HepG2 (cell line): ENCODE measurements around the gene SIRT6. TPM values are rescaled to one million over a fixed set of nuclear protein-coding genes. Genes with fewer than 3 reads are reported as not detected.

ENCODE experiments used
- ARID4A ChIP-seq: sonication (generic); formaldehyde crosslinking; IDR thresholded peaks from 2 replicates; pipeline ENCODE4 v1.5.0; 2020; ENCODE audit warnings: mild to moderate bottlenecking, missing genetic modification reagents, borderline replicate concordance
- ELF4 ChIP-seq: sonication (generic); formaldehyde crosslinking; IDR thresholded peaks from 2 replicates; pipeline ENCODE4 v1.5.0; 2020; ENCODE audit warnings: missing genetic modification reagents, mild to moderate bottlenecking, moderate library complexity, borderline replicate concordance
- EZH2 ChIP-seq: conservative IDR thresholded peaks from 2 replicates; pipeline ENCODE4 v1.6.1; 2012; ENCODE audit warnings: mild to moderate bottlenecking, low read depth, low read length, moderate library complexity
- FOSL2 ChIP-seq: sonication (generic); formaldehyde crosslinking; IDR thresholded peaks from 2 replicates; pipeline ENCODE4 v1.4.0; 2020; ENCODE audit warnings: missing genetic modification reagents
- GABPB1 ChIP-seq: IDR thresholded peaks from 2 replicates; pipeline ENCODE4 v1.6.1; 2016; ENCODE audit warnings: mild to moderate bottlenecking, missing genetic modification reagents, moderate library complexity, missing compliant biosample characterization
- GATAD1 ChIP-seq: IDR thresholded peaks from 2 replicates; pipeline ENCODE4 v1.6.1; 2016; ENCODE audit warnings: missing genetic modification reagents, missing compliant biosample characterization
- ONECUT2 ChIP-seq: sonication (generic); formaldehyde crosslinking; IDR thresholded peaks from 2 replicates; pipeline ENCODE4 v1.4.0; 2020; ENCODE audit warnings: missing genetic modification reagents
- PHF21A ChIP-seq: sonication (generic); formaldehyde crosslinking; IDR thresholded peaks from 2 replicates; pipeline ENCODE4 v1.5.0; 2020; ENCODE audit warnings: mild to moderate bottlenecking, missing genetic modification reagents
- SMAD1 ChIP-seq: sonication (generic); formaldehyde crosslinking; IDR thresholded peaks from 2 replicates; pipeline ENCODE4 v1.4.0; 2020; ENCODE audit warnings: missing genetic modification reagents, low read depth, mild to moderate bottlenecking, borderline replicate concordance
- ZFP41 ChIP-seq: sonication (generic); formaldehyde crosslinking; IDR thresholded peaks from 2 replicates; pipeline ENCODE4 v1.4.0; 2020; ENCODE audit warnings: mild to moderate bottlenecking, missing genetic modification reagents, borderline replicate concordance
- ZNF230 ChIP-seq: sonication (generic); formaldehyde crosslinking; IDR thresholded peaks from 2 replicates; pipeline ENCODE4 v1.4.0; 2020; ENCODE audit warnings: mild to moderate bottlenecking, missing genetic modification reagents
- ZNF263 ChIP-seq: sonication (generic); formaldehyde crosslinking; IDR thresholded peaks from 2 replicates; pipeline ENCODE4 v1.4.0; 2020; ENCODE audit warnings: missing genetic modification reagents
- ZNF350 ChIP-seq: sonication (generic); formaldehyde crosslinking; IDR thresholded peaks from 2 replicates; pipeline ENCODE4 v1.4.0; 2020; ENCODE audit warnings: mild to moderate bottlenecking, low read depth, missing genetic modification reagents, borderline replicate concordance
- ZNF605 ChIP-seq: sonication (generic); formaldehyde crosslinking; IDR thresholded peaks from 2 replicates; pipeline ENCODE4 v1.8.0; 2022; ENCODE audit warnings: mild to moderate bottlenecking, missing genetic modification reagents
- ZNF644 ChIP-seq: IDR thresholded peaks from 2 replicates; pipeline ENCODE4 v1.6.1; 2016; ENCODE audit warnings: low read depth
- ZNF83 ChIP-seq: sonication (generic); formaldehyde crosslinking; IDR thresholded peaks from 2 replicates; pipeline ENCODE4 v1.4.0; 2020; ENCODE audit warnings: missing genetic modification reagents, mild to moderate bottlenecking, borderline replicate concordance
- polyA plus RNA-seq, 8 experiments: library from polyadenylated mRNA; depleted of rRNA in 3 of 8; stranded (reverse) in 7 of 8; unstranded in 1 of 8; fragments of >200 nt; fragmentation: Illumina TruSeq in 4 of 8; extraction: Trizol in 4 of 8; gene quantifications; 2 replicates each; pipeline versions ENCODE4 v1.2.1 to v1.2.3, GENCODE V29; 2011 to 2016; ENCODE audit warnings: low read depth in 4 of 8, missing spikeins in 1 of 8, mixed read lengths in 1 of 8; ENCODE audit not compliant: insufficient read depth in 1 of 8
- total RNA-seq, 5 experiments: library from RNA; depleted of rRNA; stranded (reverse); fragments of >200 nt; fragmentation: Illumina TruSeq; extraction: Trizol; gene quantifications; 2 replicates each; pipeline ENCODE4 v1.2.3, GENCODE V29; 2016; ENCODE audit warnings: low read depth in 1 of 5
- TF ChIP-seq, protein P1 (sequence below): sonication (generic); formaldehyde crosslinking; IDR thresholded peaks from 2 replicates; pipeline ENCODE4 v1.5.0; 2020; ENCODE audit warnings: missing genetic modification reagents
- TF ChIP-seq, protein P2 (sequence below): IDR thresholded peaks from 2 replicates; pipeline ENCODE4 v1.6.1; 2016; ENCODE audit warnings: low read depth, missing genetic modification reagents, missing compliant biosample characterization

SIRT6 gene
- total and polyA plus RNA-seq, 2 of the 13 experiments (the other 11 are each of a cell fraction or from before 2014, with no cell fraction given) = 11.0 to 18.4 TPM

- 0 out of 2 replicates have a peak, but pooled peaks have one; percentile 25 for TF ChIP-seq ZNF230
- TF ChIP-seq SMAD1 (CRISPR knock-in tag) = no peak
- TF ChIP-seq FOSL2 (CRISPR knock-in tag) = peak; percentile 23; the same call in 1 of the 2 replicates
- TF ChIP-seq GATAD1 (CRISPR knock-in tag) = no peak
- TF ChIP-seq, protein P1, sequence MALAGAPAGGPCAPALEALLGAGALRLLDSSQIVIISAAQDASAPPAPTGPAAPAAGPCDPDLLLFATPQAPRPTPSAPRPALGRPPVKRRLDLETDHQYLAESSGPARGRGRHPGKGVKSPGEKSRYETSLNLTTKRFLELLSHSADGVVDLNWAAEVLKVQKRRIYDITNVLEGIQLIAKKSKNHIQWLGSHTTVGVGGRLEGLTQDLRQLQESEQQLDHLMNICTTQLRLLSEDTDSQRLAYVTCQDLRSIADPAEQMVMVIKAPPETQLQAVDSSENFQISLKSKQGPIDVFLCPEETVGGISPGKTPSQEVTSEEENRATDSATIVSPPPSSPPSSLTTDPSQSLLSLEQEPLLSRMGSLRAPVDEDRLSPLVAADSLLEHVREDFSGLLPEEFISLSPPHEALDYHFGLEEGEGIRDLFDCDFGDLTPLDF = no peak
- TF ChIP-seq ZFP41 (CRISPR knock-in tag) = no peak
- no peak for TF ChIP-seq ZNF644 (CRISPR knock-in tag)
- no peak for TF ChIP-seq ZNF350 (CRISPR knock-in tag)
- TF ChIP-seq PHF21A (CRISPR knock-in tag) = no peak
- TF ChIP-seq, protein P2, sequence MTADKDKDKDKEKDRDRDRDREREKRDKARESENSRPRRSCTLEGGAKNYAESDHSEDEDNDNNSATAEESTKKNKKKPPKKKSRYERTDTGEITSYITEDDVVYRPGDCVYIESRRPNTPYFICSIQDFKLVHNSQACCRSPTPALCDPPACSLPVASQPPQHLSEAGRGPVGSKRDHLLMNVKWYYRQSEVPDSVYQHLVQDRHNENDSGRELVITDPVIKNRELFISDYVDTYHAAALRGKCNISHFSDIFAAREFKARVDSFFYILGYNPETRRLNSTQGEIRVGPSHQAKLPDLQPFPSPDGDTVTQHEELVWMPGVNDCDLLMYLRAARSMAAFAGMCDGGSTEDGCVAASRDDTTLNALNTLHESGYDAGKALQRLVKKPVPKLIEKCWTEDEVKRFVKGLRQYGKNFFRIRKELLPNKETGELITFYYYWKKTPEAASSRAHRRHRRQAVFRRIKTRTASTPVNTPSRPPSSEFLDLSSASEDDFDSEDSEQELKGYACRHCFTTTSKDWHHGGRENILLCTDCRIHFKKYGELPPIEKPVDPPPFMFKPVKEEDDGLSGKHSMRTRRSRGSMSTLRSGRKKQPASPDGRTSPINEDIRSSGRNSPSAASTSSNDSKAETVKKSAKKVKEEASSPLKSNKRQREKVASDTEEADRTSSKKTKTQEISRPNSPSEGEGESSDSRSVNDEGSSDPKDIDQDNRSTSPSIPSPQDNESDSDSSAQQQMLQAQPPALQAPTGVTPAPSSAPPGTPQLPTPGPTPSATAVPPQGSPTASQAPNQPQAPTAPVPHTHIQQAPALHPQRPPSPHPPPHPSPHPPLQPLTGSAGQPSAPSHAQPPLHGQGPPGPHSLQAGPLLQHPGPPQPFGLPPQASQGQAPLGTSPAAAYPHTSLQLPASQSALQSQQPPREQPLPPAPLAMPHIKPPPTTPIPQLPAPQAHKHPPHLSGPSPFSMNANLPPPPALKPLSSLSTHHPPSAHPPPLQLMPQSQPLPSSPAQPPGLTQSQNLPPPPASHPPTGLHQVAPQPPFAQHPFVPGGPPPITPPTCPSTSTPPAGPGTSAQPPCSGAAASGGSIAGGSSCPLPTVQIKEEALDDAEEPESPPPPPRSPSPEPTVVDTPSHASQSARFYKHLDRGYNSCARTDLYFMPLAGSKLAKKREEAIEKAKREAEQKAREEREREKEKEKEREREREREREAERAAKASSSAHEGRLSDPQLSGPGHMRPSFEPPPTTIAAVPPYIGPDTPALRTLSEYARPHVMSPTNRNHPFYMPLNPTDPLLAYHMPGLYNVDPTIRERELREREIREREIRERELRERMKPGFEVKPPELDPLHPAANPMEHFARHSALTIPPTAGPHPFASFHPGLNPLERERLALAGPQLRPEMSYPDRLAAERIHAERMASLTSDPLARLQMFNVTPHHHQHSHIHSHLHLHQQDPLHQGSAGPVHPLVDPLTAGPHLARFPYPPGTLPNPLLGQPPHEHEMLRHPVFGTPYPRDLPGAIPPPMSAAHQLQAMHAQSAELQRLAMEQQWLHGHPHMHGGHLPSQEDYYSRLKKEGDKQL = no peak
- 0 out of 2 replicates have a peak, but pooled peaks have one; percentile 12 for TF ChIP-seq ZNF605 (CRISPR knock-in tag)
- TF ChIP-seq GABPB1 (CRISPR knock-in tag) = peak; percentile 31; the same call in 1 of the 2 replicates
- no peak for TF ChIP-seq ELF4 (CRISPR knock-in tag)
- TF ChIP-seq ARID4A (CRISPR knock-in tag) = peak; percentile 22; the same call in 1 of the 2 replicates
- TF ChIP-seq ONECUT2 (CRISPR knock-in tag) = no peak
- TF ChIP-seq EZH2 = no peak
- TF ChIP-seq ZNF83 = no peak
- TF ChIP-seq ZNF263 (CRISPR knock-in tag) = peak; percentile 81
Measured at GRCh38 chr19:4139614-4140236, 42.6 kb downstream of the SIRT6 start (continued).
